Activated CD4-positive, alpha-beta T cell treated with anti-CD3 and anti-CD28 coated beads for 4 hours (primary cell): ENCODE measurements around the gene C17orf107.

Experiments
- DNase-seq, 2 donors: peaks; one replicate each; pipeline ENCODE4 v3.0.0-alpha.2; 2020

C17orf107 gene

DNA sequence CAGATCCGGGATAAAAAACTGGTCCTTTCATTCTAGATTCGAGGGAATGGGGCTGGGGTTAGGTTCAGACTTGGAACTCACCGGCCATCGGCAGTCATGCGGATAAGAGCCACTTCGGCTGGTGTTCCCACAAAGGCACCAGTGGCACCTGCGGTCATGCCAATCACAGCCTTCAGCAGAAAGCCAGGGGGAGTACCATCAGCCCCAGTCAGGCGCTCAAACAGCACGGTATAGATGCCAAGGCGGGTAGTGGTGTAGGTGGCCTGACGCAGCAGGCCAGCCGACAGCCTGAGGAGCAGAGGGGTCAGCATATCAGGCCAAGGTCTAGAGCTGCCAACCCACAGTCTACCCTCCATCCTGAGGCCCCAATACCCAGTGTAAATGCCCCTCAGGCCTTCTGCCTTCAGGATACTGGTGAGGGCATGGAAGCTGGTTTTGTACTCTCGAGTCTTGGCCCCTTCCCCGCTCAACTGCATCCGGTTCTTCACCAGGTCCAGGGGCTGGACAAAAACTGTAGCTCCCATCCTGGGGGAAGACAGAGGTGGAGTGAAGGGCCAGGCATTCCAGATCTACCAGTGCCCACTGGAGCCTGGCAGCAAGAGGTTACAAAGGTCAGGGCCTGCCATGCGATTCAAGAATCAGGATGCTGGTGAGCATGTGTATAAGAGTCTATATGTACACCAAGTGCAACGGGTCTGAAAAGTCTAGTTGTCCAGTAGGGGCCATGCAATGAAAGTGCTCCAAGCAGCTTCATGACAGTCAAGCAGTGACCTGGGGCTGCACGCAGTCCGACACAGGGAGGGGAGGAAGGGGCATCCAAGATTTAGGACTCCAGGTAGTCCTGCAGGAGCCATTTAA, 39.6 kb downstream of the C17orf107 start:
- no peak for DNase-seq

DNA sequence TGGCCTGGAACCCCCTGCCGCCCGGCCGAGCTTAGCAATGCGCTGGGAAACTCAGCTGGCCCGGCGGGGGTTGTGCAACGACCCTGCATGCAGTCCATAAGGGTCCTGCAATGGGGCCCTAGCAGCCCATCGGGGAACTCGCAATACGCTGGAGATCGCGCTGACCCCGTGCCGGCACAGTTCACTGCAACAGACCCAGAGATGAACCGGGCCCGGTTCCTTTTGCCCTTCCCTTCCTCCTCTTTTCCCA, 40.1 kb downstream of the C17orf107 start:
- peak in 1 of 2 donors; percentile 31 for DNase-seq

GRCh38 chr17:4939796-4940554, 40.6 kb downstream of the C17orf107 start, which contains the start of the genes RNF167 and SLC25A11:
Gene RNF167, plus strand, starts transcription at chr17:4940268. Its CDS starts 642 bp downstream, at chr17:4940910.
Gene SLC25A11, minus strand, starts transcription at chr17:4940046. Its CDS starts 136 bp downstream, at chr17:4939910.
- peak; percentile 95 to 96 for DNase-seq

DNA sequence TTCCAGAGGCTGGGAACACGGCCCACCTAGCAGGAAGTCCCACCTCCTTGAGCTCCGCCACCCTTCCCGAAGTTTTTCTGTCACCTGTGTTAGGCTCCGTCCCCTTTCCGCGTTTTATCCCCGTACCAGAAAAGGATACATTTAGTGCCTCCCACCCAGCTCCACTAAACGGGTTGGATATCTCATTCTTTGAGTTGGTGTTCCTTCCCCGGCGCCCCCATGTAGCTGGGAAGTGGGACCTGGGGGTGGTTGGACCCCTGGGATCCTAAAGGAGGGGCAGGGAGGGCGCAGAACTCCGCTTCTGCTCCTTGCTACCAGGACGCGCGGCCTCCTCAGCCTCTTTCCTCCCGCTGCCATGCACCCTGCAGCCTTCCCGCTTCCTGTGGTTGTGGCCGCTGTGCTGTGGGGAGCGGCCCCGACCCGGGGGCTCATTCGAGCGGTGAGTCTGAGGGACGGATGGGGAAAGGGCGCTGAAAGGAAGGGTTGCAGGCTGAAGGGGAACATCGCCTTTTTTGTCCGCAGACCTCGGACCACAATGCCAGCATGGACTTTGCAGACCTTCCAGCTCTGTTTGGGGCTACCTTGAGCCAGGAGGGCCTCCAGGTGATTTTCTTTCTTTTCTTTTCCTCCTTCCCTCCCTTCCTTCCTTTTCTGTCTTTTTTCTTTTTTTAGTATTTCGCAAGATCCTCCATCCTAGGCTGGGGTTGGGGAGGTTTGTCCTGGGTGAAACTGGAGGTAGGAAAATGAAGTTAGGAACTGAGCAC, 41.4 kb downstream of the C17orf107 start:
- DNase-seq = peak in 1 of 2 donors; percentile 37

DNA sequence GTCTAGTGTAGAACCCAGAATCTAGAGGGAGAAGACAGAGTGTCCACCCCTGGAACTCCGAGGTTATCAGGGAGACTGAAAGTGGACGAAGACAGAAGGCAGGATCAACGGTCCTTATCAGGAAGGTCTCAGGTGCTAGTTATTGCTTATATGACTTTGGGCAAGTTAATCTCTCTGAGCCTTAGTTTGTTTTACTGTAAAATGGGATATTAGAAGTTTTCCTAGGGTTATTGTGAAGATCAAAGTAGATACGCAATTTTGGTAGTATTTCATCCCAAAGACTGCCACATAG, 41.9 kb downstream of the C17orf107 start:
- no peak for DNase-seq

DNA sequence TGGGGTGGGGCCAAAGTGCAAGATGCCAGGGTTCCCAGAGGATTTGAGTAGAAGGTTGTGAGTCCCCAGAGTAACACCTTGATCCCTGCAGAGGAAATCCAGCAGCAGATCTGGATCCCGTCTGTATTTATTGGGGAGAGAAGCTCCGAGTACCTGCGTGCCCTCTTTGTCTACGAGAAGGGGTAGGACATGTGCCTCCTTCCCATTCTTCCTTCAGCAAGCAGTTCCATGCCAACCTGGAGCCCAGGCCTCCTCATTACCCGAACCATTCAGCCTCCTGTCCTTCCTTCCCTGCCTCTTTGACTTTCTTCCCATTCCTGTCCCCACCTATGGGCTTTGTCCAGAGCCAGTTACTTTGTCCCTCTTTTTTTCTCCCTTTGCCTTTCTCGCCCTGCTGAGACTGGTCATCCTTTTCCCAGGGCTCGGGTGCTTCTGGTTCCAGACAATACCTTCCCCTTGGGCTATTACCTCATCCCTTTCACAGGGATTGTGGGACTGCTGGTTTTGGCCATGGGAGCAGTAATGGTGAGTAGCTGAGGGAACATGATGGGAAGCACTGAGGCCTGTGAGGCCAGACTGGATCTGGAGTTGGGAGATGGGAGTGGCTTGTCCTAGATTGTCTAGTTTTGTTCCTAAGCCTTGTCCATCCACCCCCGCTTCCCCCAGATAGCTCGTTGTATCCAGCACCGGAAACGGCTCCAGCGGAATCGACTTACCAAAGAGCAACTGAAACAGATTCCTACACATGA, 43.6 kb downstream of the C17orf107 start:
- DNase-seq = no peak

GRCh38 chr17:4944163-4944553, 44.8 kb downstream of the C17orf107 start:
- peak in 1 of 2 donors; percentile 47 for DNase-seq

DNA sequence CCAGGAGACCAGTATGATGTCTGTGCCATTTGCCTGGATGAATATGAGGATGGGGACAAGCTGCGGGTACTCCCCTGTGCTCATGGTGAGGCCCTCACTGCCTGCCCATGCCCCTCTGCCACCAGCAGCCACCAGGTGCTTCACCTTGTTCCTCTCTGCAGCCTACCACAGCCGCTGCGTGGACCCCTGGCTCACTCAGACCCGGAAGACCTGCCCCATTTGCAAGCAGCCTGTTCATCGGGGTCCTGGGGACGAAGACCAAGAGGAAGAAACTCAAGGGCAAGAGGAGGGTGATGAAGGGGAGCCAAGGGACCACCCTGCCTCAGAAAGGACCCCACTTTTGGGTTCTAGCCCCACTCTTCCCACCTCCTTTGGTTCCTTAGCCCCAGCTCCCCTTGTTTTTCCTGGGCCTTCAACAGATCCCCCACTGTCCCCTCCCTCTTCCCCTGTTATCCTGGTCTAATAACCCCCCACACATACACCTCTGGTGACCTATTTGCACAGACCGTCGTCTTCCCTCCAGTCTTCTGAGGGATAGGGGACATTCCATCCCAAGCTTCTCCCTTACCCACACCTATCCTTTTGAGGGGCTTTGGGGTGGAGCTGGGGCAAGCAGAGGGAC, 45.3 kb downstream of the C17orf107 start:
- peak in 1 of 2 donors; percentile 28 for DNase-seq

- DNase-seq = peak; percentile 84 to 87
These were observed 46.0 kb downstream of the C17orf107 start for GRCh38 chr17:4945176-4945943.

GRCh38 chr17:4945944-4946280, 46.6 kb downstream of the C17orf107 start:
- no peak for DNase-seq

GRCh38 chr17:4946312-4946976, 47.1 kb downstream of the C17orf107 start:
- no peak for DNase-seq

DNA sequence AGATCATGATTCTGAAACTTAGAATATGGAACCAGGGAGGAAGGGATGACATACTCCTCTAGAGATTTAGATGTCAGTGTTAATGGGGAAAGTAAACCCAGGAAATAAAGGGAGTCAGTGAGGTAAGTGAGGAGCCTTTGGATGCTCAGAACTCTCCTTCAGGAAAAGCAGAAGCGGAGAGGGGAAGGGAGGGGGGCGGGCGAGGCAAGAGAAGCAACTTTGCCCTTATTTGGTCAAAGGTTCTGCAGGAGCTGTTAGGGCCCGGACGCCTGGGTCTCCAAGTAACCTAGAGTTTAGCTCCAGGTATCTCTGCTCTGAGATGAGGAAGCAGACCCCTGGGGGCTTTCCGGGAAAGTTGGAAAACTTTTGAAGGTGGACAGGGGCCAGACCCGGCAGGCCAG, 47.7 kb downstream of the C17orf107 start:
- no peak for DNase-seq

DNA sequence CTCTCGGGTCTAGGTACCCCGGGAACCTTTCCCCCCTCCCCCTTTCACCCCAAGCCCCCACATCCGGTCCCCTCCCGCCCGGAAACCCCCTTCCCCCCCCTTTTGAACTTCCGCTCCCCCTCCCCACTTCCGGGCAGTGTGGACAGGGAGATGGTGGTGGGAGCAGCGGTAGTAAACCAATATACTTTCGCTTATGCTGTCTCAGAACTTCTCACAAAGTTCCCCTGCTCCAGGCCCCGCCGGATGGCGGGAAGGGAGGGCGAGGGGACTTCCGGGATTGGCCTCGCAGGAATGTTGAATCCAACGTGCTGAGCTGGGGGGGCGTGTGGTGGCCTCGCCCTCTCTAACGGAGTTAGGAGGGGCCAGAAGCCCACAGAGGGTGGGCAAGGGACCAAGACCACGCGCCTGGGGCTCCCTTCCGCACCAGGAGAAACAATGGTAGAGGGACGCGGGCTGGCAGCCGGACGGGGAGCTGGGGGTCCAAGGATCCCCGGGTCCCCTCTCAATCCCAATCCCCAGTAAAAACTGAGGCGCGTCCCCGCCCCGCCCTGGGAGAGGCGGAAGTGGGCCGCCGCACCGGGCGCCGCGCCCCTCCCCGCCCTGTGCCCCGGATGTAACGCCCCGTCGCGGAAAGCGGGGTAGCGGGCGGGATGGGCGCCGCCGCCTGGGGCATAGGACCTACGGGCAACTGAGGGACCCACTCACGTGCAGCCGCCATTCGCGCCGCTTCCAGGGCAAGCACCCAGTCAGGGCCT, 48.3 kb downstream of the C17orf107 start:
- peak; percentile 66 to 67 for DNase-seq

DNA sequence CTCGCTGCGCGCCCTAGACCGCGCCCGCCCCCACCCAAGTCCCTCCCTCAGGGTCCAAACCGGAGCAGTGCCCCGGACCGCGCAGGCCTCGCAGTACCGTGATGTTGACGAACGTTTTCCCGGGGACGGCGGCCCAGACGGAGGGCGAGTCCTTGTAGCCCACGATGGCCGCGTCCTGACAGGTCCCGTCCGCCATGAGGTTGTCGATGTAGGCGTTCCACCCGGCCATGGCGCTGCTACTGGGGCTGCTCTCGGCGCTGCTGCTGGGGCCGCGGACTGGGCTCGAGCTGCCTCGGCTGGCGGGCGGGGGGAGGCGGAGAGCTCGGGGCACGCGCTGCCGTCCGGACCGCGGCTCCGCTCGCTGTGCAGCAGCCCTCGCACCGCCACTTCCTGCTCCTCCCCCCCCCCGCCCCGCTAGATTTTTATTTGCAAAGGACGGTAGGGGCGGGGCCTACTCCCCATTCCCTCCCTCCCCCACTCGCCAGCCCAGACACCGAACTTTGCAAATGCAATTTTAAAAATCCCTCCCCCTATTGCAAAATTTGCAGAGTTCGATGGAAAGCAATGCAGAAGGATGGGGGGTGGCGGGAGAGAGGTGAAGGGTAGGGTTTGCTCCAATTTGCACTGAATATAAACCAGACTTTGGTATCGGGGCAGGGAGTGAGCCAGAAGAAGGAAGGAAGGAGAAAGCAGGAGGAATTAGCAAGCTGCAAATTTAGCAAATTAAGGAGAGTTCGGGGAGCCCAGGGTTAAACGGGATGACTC, 49.0 kb downstream of the C17orf107 start, which contains the start of gene PFN1:
TSS of gene PFN1 (minus strand) at position 365 of the 765 bp plus-strand sequence. CDS start at position 229, 136 bp downstream.
- peak; percentile 92 for DNase-seq

DNA sequence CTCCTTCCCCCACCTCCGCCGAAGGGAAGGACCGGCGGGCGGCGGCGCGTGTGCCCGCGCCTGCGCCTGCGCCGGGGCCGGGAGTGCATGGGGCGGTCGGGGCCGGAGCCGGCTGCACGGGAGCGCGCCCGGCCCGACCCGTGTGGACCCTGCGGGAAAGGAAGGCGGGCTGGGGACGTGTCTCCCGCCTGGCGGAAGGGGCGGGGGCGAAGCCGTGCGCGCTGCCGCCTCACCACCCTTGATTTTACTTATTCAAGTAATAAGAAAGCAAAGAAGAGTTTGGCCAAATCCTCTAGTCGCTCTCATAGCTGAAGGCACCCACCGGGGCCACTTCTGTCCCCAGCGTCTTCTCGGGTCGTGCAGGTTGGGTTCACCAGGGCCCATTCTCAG, 49.6 kb downstream of the C17orf107 start:
- peak; percentile 58 to 74 for DNase-seq

GRCh38 chr17:4949321-4950074, 50.2 kb downstream of the C17orf107 start:
- peak; percentile 75 to 84 for DNase-seq

GRCh38 chr17:4950075-4950745, 50.9 kb downstream of the C17orf107 start:
- DNase-seq = peak in 1 of 2 donors; percentile 74

DNA sequence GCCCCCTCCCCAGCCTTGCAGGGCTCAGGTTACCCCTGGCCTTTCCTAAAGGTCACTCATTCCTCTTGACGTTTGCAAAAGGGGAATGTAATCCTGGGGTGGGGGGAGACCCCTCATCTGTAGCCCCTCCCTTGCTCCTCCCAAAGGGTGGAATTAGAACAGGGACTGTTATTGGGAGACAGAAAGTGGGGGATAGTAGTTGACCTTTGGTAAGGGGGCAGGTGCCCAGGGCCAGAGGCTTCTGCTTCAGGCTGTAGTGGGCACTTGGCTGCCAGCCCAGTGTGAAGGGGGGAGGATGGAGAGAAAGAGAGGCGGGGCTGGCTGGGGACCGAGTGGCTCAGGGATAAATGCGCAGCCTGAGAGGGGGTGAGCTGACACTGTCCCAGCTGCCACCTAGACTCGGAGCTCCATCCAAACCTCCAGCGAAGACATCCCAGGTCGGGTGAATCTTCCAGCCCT, 51.4 kb downstream of the C17orf107 start, which contains the start of gene ENO3:
TSS of gene ENO3 (plus strand) at position 374 of the 459 bp plus-strand sequence. CDS start 711 bp downstream, outside the sequence.
- DNase-seq = no peak
